NCI-H748 (cell line): Measurements from ENCODE around the gene ABCC1.
"Not testable (repeated sequence)": the region's sequence is repeated elsewhere in the genome, so short reads cannot be mapped to it uniquely, and the experiment has no call there.

ENCODE experiments used
- DNase-seq: peaks from one replicate; lab custom pipeline; 2025; ENCODE audit not compliant: unreplicated experiment; lab: John Stamatoyannopoulos, UW

The ABCC1 gene

GRCh38 chr16:15966836-15967546 is 17.6 kb downstream of the ABCC1 start:
- DNase-seq, result no peak

GRCh38 chr16:15967655-15968315 is 18.4 kb downstream of the ABCC1 start:
- DNase-seq, result no peak

- no peak for DNase-seq
Measured at GRCh38 chr16:15970202-15970601, 20.8 kb downstream of the ABCC1 start.

GRCh38 chr16:15970743-15971439 is 21.5 kb downstream of the ABCC1 start:
- no peak for DNase-seq

GRCh38 chr16:15971440-15971815 is 22.0 kb downstream of the ABCC1 start:
- DNase-seq, result no peak

- DNase-seq, result no peak
Measured at GRCh38 chr16:15972046-15972868, 22.8 kb downstream of the ABCC1 start.

GRCh38 chr16:15973421-15973820 is 24.0 kb downstream of the ABCC1 start:
- no peak for DNase-seq

- no peak for DNase-seq
Measured at GRCh38 chr16:15974057-15974456, 24.6 kb downstream of the ABCC1 start.

- DNase-seq, result no peak
Measured at GRCh38 chr16:15975172-15975571, 25.8 kb downstream of the ABCC1 start.

GRCh38 chr16:15976225-15976812 is 26.9 kb downstream of the ABCC1 start:
- no peak for DNase-seq

- no peak for DNase-seq
Measured at GRCh38 chr16:15976929-15977637, 27.7 kb downstream of the ABCC1 start.

GRCh38 chr16:15979801-15980200 is 30.4 kb downstream of the ABCC1 start:
- no peak for DNase-seq

- DNase-seq, result no peak
Measured at GRCh38 chr16:15980329-15980728, 30.9 kb downstream of the ABCC1 start.

GRCh38 chr16:15981382-15981781 is 32.0 kb downstream of the ABCC1 start:
- DNase-seq, result no peak

- not testable (repeated sequence) for DNase-seq
Measured at GRCh38 chr16:15982194-15982915, 32.9 kb downstream of the ABCC1 start.

- no peak for DNase-seq
Measured at GRCh38 chr16:15983898-15984297, 34.5 kb downstream of the ABCC1 start.

- DNase-seq, result no peak
Measured at GRCh38 chr16:15985144-15985543, 35.7 kb downstream of the ABCC1 start.

GRCh38 chr16:15986261-15986660 is 36.8 kb downstream of the ABCC1 start:
- no peak for DNase-seq

- no peak for DNase-seq
Measured at GRCh38 chr16:15988268-15989013, 39.0 kb downstream of the ABCC1 start.
